C4-2B (cell line): ENCODE measurements around the gene IFI27.

Experiments
- H3K27ac ChIP-seq: fragments of 450-650 bp; 2 replicates; pipeline ENCODE4 v1.5.1; 2017
- ZFX ChIP-seq: fragments of 450-650 bp; IDR thresholded peaks from 2 replicates; pipeline ENCODE4 v1.6.1; 2017
- TF ChIP-seq, protein P1 (sequence below): fragments of 450-650 bp; conservative IDR thresholded peaks from 2 replicates; pipeline ENCODE4 v1.5.1; 2017; ENCODE audit warnings: mild to moderate bottlenecking

IFI27 gene

DNA sequence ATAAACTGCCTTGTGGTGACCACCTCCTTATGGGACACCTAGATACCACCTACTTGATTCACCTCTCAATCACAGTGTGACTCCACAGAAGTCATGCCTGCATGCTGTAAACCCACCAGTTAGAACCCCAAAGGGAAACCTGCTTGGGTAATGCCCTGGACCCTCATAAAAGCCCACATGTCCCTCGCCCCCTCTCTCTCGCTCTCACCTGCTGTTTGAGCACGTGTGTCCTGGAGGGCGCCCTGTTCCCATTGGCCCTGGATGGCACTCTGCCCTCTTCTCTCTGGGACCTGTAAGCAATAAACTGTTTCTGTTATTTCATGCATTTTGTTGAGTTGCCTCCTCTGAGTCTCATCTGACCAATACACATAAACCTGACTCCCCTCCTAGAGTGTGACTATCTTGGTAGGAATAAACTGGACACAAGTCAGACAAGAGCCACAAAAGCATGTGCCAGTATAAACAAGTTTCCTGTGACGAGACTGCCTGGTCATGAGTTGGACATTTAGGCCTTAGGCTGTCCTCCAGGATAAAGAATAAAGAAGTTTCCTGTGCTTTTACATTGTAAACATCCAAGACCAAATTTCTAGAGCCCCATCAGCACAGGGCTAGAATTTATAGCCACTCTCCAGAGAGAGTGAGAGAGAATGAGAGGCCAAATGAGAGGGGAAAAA lies 10.3 kb downstream of the IFI27 start:
- no peak overlapping the region for H3K27ac ChIP-seq
- TF ChIP-seq, protein P1, sequence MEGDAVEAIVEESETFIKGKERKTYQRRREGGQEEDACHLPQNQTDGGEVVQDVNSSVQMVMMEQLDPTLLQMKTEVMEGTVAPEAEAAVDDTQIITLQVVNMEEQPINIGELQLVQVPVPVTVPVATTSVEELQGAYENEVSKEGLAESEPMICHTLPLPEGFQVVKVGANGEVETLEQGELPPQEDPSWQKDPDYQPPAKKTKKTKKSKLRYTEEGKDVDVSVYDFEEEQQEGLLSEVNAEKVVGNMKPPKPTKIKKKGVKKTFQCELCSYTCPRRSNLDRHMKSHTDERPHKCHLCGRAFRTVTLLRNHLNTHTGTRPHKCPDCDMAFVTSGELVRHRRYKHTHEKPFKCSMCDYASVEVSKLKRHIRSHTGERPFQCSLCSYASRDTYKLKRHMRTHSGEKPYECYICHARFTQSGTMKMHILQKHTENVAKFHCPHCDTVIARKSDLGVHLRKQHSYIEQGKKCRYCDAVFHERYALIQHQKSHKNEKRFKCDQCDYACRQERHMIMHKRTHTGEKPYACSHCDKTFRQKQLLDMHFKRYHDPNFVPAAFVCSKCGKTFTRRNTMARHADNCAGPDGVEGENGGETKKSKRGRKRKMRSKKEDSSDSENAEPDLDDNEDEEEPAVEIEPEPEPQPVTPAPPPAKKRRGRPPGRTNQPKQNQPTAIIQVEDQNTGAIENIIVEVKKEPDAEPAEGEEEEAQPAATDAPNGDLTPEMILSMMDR = no peak
- no peak for TF ChIP-seq ZFX

DNA sequence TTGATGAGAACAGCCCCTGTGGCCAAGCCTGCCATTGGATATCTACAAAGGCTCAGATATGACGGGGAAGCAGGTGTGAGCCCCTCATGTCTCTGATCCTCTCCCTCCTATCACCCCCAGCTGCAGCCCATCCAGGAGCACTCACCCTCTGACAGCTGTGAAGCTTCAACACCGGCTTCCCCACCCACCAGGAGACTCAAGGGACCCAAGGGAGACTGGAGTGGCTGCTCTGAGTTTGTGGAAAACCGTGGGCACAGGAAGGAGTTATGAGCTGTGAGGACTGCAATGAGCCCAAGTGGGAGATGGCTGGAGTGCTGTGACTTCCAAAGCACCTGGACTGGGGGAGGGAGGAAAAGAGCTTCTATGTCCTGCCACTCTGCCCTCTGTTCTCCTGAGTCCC lies 10.9 kb downstream of the IFI27 start:
- TF ChIP-seq ZFX = no peak
- TF ChIP-seq, protein P1 = no peak
- H3K27ac ChIP-seq = no peak overlapping the region

DNA sequence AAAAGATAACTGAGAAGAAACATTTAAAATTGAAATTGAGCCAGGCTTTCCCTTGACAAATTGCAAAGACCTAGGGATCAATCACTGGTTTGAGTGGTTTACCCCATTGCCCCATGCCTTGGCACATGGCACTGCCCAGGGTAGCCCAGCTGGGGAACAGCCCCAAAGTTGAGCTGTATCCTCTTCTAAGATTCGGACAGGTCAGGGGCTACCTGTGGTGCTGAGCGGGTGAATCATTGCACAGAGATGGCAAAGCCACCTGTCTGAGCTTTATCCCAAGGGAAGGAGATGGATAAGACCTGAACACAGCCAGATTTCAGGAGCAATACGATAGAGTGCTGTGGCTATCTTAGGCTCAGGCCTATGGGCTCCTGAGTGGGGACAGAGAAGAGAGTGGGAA lies 11.9 kb downstream of the IFI27 start:
- TF ChIP-seq, protein P1 = no peak
- TF ChIP-seq ZFX = no peak

DNA sequence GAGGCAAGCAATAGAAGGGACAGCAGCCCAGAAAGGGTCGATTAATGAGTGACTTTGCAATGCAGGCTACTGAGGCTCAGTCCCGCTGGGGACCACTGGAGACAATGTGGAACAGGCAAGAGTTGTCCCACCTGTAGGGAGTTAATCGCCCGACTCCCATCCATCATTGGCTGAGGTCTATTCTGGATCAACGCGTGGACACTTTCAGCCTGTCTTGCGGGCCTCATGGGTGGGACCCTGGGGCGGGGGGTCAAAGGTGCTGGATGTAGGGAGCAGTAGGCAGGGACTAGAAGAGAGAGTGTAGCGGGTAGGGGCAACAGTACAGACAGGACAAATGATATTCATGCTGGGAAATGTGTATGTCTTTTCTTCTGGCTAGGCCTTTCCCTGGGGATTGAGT lies 12.8 kb downstream of the IFI27 start:
- H3K27ac ChIP-seq = no peak overlapping the region
- TF ChIP-seq, protein P1 = no peak
- no peak for TF ChIP-seq ZFX

More for the DNA sequence above, 11.9 kb downstream of the IFI27 start:
- no peak overlapping the region for H3K27ac ChIP-seq

DNA sequence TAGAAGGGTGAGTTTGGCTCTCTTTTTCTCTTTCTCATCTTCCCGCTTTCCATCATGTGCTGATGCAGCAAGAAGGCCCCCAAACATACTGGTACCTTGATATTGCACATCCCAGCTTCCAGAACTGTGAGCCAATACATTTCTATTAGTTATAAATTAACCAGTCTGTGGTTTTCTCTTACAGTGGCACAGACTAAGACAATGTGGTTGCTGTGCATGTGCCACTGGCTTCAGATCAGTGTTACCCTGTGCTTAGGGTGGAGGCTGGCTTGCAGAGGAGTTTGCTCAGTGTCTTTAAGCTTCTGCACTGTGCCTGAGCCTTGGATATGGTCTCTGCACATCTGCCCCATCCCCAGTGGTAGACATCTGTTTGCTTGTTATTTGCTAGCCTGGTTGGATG lies 13.3 kb downstream of the IFI27 start:
- TF ChIP-seq, protein P1 = no peak
- no peak for TF ChIP-seq ZFX
- no peak overlapping the region for H3K27ac ChIP-seq

DNA sequence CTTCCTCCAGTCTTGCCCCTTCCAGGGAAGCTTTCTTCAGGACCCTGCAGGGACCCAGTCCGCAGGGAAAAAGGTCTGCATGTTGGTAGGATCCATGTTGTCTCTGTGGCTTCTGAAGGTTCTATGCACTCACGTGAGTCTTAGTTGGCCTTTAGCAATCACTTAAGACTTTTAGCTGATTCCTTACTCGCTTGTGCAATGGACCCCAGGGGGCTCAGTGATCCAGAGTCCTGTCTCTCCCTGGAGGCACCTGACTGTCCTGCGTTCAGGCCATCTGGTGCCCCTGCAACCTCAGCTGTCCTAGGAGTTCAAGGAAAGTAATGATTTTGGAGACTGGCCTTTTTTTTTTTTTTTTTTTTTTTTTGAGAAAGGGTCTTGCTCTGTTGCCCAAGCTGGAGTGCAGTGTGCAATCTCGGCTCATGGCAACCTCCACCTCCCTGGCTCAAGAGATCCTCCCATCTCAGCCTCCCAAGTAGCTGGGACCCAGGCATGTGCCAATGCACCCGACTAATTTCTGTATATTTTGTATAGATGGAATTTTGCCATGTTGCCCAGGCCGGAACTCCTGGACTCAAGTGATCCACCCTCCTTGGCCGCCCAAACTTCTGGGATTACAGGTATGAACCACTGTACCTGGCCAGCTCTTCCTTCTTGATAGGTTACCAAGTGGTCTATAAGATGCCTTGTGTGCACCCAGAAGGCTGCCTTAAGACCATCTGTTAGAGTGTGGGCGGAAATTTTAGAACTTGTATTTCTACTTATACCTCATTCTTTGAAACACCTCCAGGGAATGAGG lies 14.2 kb downstream of the IFI27 start:
- no peak overlapping the region for H3K27ac ChIP-seq
- TF ChIP-seq, protein P1 = no peak
- TF ChIP-seq ZFX = no peak

DNA sequence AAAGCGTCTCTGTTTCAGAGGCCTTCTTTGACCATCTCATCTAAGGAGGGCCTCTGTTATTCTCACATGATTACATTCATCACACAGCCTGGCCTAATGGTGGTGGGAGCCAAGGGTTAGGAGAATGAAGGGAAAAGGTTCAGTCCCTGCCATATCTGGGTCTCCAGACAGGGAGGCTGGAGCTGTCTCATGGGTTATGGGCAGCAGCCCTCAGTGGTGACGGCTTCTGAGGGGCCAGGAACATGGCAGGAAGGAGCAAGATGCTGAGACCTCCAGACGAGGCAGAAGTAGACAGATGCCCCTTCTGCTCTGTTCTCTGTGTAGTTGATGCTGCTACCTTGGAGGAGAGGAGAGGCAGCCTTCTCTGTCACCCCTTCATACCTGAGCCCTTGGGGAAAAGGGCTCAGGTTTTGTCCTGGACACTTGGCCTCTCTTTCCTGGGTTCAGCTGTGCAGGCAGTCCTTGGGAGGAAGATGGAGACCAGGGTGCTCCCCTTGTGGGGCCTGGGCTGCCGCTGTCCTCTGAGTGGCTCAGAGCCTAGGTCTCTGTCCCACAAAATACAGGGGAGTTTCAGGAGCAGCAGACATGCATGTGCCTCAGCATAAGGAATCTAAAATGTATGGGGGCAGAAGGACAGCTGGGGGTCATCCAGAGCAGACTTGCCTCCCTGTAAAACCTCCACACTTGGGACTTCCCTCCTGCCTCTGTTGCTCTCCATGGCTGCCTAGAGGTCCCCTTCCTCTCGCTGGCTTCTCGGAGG lies 15.3 kb downstream of the IFI27 start:
- no peak overlapping the region for H3K27ac ChIP-seq
- TF ChIP-seq, protein P1 = no peak
- TF ChIP-seq ZFX = no peak
